ACC112 (cell line): Measurements from ENCODE around the gene ZSWIM7.

Experiments
- H2AFZ ChIP-seq: fragments of 200-600 bp; sonication (generic); one replicate; pipeline ENCODE4 v1.6.0; 2017; ENCODE audit warnings: antibody characterized with exemption, low read length; ENCODE audit not compliant: unreplicated experiment
- H3K27ac ChIP-seq: fragments of 200-600 bp; sonication (generic); 2 replicates; pipeline ENCODE4 v1.5.1; 2014; ENCODE audit warnings: low read depth, mild to moderate bottlenecking, antibody characterized with exemption, low read length, moderate library complexity
- H3K27me3 ChIP-seq: fragments of 200-600 bp; sonication (generic); 2 replicates; pipeline ENCODE4 v1.6.1; 2014; ENCODE audit warnings: mild to moderate bottlenecking, antibody characterized with exemption, low read length, moderate library complexity, mixed read lengths; ENCODE audit not compliant: insufficient read depth
- H3K36me3 ChIP-seq: fragments of 200-600 bp; sonication (generic); 2 replicates; pipeline ENCODE4 v1.6.1; 2016; ENCODE audit warnings: mild to moderate bottlenecking, antibody characterized with exemption, low read length, moderate library complexity, mixed read lengths; ENCODE audit not compliant: insufficient read depth
- H3K4me1 ChIP-seq: fragments of 200-600 bp; sonication (generic); one replicate; pipeline ENCODE4 v1.6.1; 2016; ENCODE audit warnings: low read length, mixed read lengths; ENCODE audit not compliant: insufficient read depth, unreplicated experiment, control insufficient read depth
- H3K4me3 ChIP-seq: fragments of 200-600 bp; sonication (generic); 2 replicates; pipeline ENCODE4 v1.5.1; 2014; ENCODE audit warnings: mild to moderate bottlenecking, low read depth, low read length
- H3K79me2 ChIP-seq: fragments of 200-600 bp; sonication (generic); one replicate; pipeline ENCODE4 v1.6.0; 2016; ENCODE audit warnings: low read length; ENCODE audit not compliant: control insufficient read depth, unreplicated experiment, insufficient read depth

Gene ZSWIM7

DNA sequence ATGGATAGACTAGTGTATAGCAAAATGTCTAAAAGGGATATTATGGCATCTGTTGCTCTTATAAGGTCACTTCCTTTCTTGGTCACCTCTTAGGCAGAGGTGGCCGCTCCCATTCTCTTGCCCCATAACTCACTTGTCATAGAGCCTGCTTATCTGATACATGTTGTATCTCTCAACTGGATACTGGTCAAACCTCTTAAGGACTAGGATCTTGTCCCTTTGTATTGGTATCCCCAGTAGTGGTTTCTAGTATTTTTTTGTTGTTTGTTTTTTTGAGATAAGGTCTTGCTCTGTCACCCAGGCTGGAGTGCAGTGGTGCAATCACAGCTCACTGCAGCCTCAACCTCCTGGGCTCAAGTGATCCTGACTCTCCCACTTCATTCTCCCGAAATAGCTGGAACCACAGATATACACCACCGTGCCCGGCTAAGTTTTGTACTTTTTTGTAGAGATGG, 27.0 kb downstream of the ZSWIM7 start:
- Histone ChIP-seq H2AFZ (no peak overlapping the region), H3K4me1 (no peaks in the 10 kb centered on the region), H3K4me3 (no peak overlapping the region), H3K36me3 (peaks cover 5% of the 10 kb centered on the region; the same call in 1 of the 2 replicates), H3K27me3 (no peaks in the 10 kb centered on the region), H3K27ac (no peak overlapping the region), H3K79me2 (peaks cover 50% of the 10 kb centered on the region)

- no peaks in the 10 kb centered on the region for H3K27me3 ChIP-seq
- H2AFZ ChIP-seq = no peak overlapping the region
- H3K36me3 ChIP-seq = peaks cover 5% of the 10 kb centered on the region; the same call in 1 of the 2 replicates
- no peak overlapping the region for H3K4me3 ChIP-seq
- peaks cover 52% of the 10 kb centered on the region for H3K79me2 ChIP-seq
- peaks cover 1% of the 10 kb centered on the region for H3K4me1 ChIP-seq
- no peak overlapping the region for H3K27ac ChIP-seq
Observed at GRCh38 chr17:15971882-15972281, 27.6 kb downstream of the ZSWIM7 start.

- H3K79me2 ChIP-seq = peaks cover 59% of the 10 kb centered on the region
- no peak overlapping the region for H3K27ac ChIP-seq
- H3K36me3 ChIP-seq = peaks cover 5% of the 10 kb centered on the region; the same call in 1 of the 2 replicates
- H3K4me1 ChIP-seq = peaks cover 6% of the 10 kb centered on the region
- H3K27me3 ChIP-seq = no peaks in the 10 kb centered on the region
- no peak overlapping the region for H2AFZ ChIP-seq
- H3K4me3 ChIP-seq = no peak overlapping the region
Observed at GRCh38 chr17:15971098-15971678, 28.3 kb downstream of the ZSWIM7 start.

DNA sequence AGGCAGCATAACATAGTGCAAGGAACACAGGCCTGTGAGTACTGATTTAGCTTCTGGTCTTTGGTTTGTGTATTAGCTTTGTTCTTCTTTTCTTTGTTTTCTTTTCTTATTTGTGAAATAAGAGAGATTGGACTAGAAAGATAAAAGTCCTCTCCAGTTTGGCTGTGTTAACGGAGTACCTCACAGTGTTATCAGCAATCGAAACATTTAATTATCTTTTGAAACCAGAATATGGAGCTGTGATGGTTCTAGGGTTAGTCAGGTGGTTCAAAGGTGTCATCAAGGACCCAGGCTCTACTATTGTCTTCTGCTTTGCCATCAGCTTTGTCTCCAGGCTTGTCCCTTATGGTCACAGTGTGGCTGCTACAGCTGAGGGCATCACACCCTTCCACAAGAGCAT, 29.0 kb downstream of the ZSWIM7 start:
- Histone ChIP-seq H3K4me3 (no peak overlapping the region), H3K27me3 (no peaks in the 10 kb centered on the region), H3K79me2 (peaks cover 62% of the 10 kb centered on the region), H3K36me3 (peaks cover 5% of the 10 kb centered on the region; the same call in 1 of the 2 replicates), H2AFZ (no peak overlapping the region), H3K27ac (no peak overlapping the region), H3K4me1 (peaks cover 12% of the 10 kb centered on the region)

- no peak overlapping the region for H3K27ac ChIP-seq
- peaks cover 5% of the 10 kb centered on the region; the same call in 1 of the 2 replicates for H3K36me3 ChIP-seq
- H3K4me3 ChIP-seq = no peak overlapping the region
- H3K4me1 ChIP-seq = peaks cover 18% of the 10 kb centered on the region
- no peaks in the 10 kb centered on the region for H3K27me3 ChIP-seq
- peaks cover 61% of the 10 kb centered on the region for H3K79me2 ChIP-seq
- no peak overlapping the region for H2AFZ ChIP-seq
Observed at GRCh38 chr17:15969463-15969862, 30.0 kb downstream of the ZSWIM7 start.

DNA sequence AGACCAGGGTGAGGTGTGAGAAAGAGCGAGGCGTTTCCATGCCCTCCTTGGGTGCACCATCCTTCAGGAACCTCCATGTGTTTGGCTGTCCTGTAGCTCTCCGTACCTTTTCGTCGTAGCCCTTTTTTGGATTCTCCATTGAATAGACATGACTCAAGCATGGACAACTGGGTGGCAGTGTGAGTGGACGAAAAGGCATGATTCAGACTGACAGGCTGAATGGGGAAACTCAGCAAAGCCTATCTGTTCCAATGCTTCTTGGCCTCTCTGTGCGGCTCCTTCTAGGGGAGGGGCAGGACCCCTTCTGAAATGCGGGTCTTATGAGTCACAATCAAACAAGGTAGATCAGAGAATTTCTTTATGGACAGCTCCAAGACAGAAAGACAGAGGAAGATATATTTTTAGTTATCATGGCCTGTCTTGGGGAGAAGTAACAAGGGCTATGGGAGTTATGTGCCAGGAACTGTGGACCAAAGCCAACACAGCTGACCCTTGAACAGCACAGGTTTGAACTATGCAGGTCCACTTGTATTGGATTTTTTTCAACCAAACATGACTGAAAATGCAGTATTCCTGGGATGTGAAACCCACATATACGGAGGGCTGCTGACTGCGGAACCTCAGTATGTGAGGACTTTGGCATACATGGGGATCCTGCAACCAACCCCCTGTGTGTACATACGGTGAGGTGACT, 31.7 kb downstream of the ZSWIM7 start:
- Histone ChIP-seq H3K79me2 (peaks cover 57% of the 10 kb centered on the region), H3K4me3 (no peak overlapping the region), H3K36me3 (peaks cover 5% of the 10 kb centered on the region; the same call in 1 of the 2 replicates), H3K27me3 (no peaks in the 10 kb centered on the region), H3K4me1 (peaks cover 31% of the 10 kb centered on the region), H3K27ac (no peak overlapping the region), H2AFZ (no peak overlapping the region)

DNA sequence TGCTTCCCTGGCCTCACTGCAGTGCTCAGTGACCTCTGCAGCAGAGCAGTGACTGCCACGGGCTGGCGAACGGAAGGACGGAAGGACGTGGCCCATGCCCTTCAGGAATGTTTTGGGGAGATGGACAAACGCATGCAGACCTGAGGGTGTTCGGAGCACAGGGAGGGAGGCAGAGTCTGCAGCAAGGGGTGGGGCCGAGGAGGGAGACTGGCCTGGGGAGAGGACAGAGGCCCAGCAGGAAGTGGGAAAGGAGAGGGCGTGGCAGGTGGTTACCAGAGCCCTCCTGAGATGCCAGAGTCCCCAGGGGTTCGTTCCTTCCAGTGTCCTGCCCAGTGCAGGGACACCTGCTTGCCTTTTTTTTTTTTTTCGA, 32.6 kb downstream of the ZSWIM7 start:
- Histone ChIP-seq H3K27ac (no peak overlapping the region), H3K27me3 (no peaks in the 10 kb centered on the region), H3K36me3 (0 out of 2 replicates have a peak, but pooled peaks cover 5% of the 10 kb centered on the region), H3K79me2 (peaks cover 54% of the 10 kb centered on the region), H2AFZ (no peak overlapping the region), H3K4me3 (no peak overlapping the region), H3K4me1 (peaks cover 32% of the 10 kb centered on the region)

DNA sequence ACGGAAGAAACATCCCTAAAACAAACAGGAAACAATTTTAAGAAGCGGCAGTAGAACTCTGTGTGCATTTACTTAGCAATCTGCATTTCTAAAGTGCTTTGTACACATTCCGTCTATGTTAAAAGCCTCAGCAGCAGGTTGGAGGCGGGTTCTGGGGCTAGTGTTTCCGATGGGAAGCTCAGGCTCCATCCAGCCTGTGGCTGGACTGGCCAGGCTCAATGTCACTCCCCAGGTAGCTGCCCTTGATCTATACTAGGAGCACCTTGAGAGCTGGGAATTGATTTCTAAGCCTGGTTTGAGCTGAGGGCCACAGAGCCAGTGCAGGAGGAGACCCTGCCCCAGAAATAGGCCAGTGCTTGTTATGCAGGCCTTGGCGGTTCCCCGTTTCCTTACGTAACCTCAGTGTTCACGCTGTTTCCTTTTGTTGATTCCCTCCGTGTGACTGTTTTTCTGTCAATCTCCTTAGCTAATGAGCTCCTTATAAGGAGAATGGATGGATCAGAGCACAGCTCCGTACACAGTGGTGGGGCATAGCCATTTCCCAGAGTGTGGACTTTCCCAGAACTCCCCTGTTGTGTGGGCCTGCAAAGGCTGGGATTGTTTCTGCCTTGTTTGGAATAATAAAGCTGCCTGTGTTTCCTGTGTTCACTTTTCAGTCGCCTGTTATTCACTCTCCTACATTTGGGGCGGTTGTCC, 33.2 kb downstream of the ZSWIM7 start:
- H3K36me3 ChIP-seq = 0 out of 2 replicates have a peak, but pooled peaks cover 5% of the 10 kb centered on the region
- peaks cover 58% of the 10 kb centered on the region for H3K79me2 ChIP-seq
- no peak overlapping the region for H3K4me3 ChIP-seq
- H3K4me1 ChIP-seq = peaks cover 37% of the 10 kb centered on the region
- no peaks in the 10 kb centered on the region for H3K27me3 ChIP-seq
- no peak overlapping the region for H3K27ac ChIP-seq
- no peak overlapping the region for H2AFZ ChIP-seq

DNA sequence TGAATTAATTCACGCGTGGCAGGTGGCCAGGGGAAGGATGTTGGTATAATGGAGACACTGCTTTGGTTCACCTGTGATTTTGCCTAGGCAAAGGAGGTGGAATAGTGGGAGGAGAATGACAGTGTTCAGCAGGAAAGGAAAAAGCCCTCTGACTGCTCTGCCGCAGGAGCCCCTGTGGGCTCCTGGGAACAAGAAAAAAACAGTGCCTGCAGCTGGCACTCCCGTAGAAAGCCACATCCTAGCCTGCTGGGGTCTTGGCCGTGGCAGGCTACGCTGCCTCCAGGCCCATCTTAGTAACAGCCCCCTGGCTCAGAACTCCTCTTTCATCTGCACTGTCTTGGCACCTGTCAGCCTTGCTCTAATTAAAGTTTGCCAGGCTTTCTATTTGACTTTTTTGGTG, 34.0 kb downstream of the ZSWIM7 start:
- Histone ChIP-seq H3K79me2 (peaks cover 55% of the 10 kb centered on the region), H3K4me1 (peaks cover 41% of the 10 kb centered on the region), H3K4me3 (no peak overlapping the region), H3K27me3 (no peaks in the 10 kb centered on the region), H3K36me3 (0 out of 2 replicates have a peak, but pooled peaks cover 5% of the 10 kb centered on the region), H3K27ac (no peak overlapping the region), H2AFZ (no peak overlapping the region)

DNA sequence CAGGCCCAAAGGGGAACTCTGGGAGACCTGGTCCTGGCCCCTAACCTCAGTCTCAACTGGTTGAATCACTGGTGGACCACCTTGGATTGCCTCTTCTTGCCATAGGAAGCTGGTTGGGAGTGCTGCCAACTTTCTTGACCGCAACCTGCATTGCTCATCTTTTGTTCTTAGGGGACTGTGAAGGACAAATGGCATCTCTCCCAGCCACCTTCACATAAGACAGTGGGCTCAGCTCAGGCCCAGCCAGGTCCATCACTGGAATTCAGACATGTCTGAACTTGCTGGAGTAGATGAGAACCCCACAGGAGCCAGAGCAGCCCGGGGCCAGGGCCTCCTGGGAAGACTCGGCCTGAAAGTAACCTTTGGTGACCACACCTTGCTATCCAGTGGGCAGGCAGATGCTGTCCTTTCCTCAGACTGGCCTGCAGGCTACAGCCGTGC, 35.8 kb downstream of the ZSWIM7 start:
- Histone ChIP-seq H3K27ac (peak overlapping the region; percentile 62), H3K79me2 (peaks cover 55% of the 10 kb centered on the region), H3K4me3 (no peak overlapping the region), H3K4me1 (peaks cover 53% of the 10 kb centered on the region), H3K27me3 (no peaks in the 10 kb centered on the region), H3K36me3 (no peaks in the 10 kb centered on the region), H2AFZ (no peak overlapping the region)
